GM23248 (cell line): ENCODE data around the gene RPS6KA4.

Experiments used
- EZH2 ChIP-seq: fragments of 200-600 bp; sonication (generic); IDR thresholded peaks from 2 replicates; pipeline ENCODE4 v1.6.1; 2018; ENCODE audit warnings: antibody characterized with exemption, mild to moderate bottlenecking; ENCODE audit not compliant: insufficient read depth, poor library complexity, severe bottlenecking
- EZH2phosphoT487 ChIP-seq: fragments of 200-600 bp; sonication (generic); IDR thresholded peaks from 2 replicates; pipeline ENCODE4 v1.6.1; 2018; ENCODE audit warnings: antibody characterized with exemption, moderate library complexity, mild to moderate bottlenecking, low read depth; ENCODE audit not compliant: insufficient read depth

GRCh38 chr11:64384981-64385944 is 26.3 kb downstream of the RPS6KA4 start:
- TF ChIP-seq EZH2: no peak
- no peak for TF ChIP-seq EZH2phosphoT487
